Activated CD4-positive, alpha-beta memory T cell treated with anti-CD3 and anti-CD28 coated beads for 36 hours (primary cell): ENCODE results near the gene FUCA1. TPM values are rescaled to one million over a fixed set of nuclear protein-coding genes. Genes with fewer than 3 reads are reported as not detected.

ENCODE experiments used
- CTCF ChIA-PET: fragments of 350-600 bp; sonication (Branson Sonifier 250); formaldehyde crosslinking; loops from one replicate; lab custom pipeline; 2021; ENCODE audit warnings: antibody characterized with exemption, inconsistent platforms; lab: Charles Lee
- POLR2A ChIA-PET: fragments of 350-600 bp; sonication (Branson Sonifier 250); formaldehyde crosslinking; loops from one replicate; lab custom pipeline; 2021; ENCODE audit warnings: antibody characterized with exemption; lab: Charles Lee
- DNase-seq: peaks from one replicate; pipeline ENCODE4 v3.0.0-alpha.2; 2020
- H3K27ac Mint-ChIP-seq: one replicate; pipeline ENCODE4 v1.8.0; 2021; ENCODE audit warnings: mixed read lengths
- H3K27me3 Mint-ChIP-seq: one replicate; pipeline ENCODE4 v1.8.0; 2021; ENCODE audit warnings: mixed read lengths
- H3K36me3 Mint-ChIP-seq: one replicate; pipeline ENCODE4 v1.8.0; 2021; ENCODE audit warnings: mixed read lengths
- H3K4me1 Mint-ChIP-seq: one replicate; pipeline ENCODE4 v1.8.0; 2021; ENCODE audit warnings: low read depth, mixed read lengths
- H3K4me3 Mint-ChIP-seq: one replicate; pipeline ENCODE4 v1.8.0; 2021; ENCODE audit warnings: mild to moderate bottlenecking, mixed read lengths
- H3K9me3 Mint-ChIP-seq: one replicate; pipeline ENCODE4 v1.8.0; 2021; ENCODE audit warnings: mixed read lengths
- intact Hi-C: fragments of 100-400 bp; cut with micrococcal nuclease; formaldehyde crosslinking; loops from one replicate; pipeline ENCODE4 v1.15.1; 2023
- total RNA-seq, 2 experiments: library from RNA; stranded (reverse); gene quantifications; one replicate each; pipeline ENCODE4 v1.2.3, GENCODE V29; 2021

Gene FUCA1
- total RNA-seq, 2 experiments from 2014 or later, result 5.3 to 5.4 TPM

GRCh38 chr1:23799570-23800399 lies 68.3 kb downstream of the FUCA1 start:
- ChIA-PET CTCF (interaction anchor here (1.1 to 6.5 kb wide), 6 partner anchors 10 to 117 kb away, joined by 3 to 39 read pairs (median 5); no protein-coding TSS in a partner anchor), POLR2A (interaction anchor here (0.6 to 4.0 kb wide), 8 partner anchors 9 to 108 kb away, joined by 3 to 20 read pairs (median 4); partner anchors contain the start of genes ELOA, HMGCL, LYPLA2 and RPL11)
- no peaks in the 10 kb centered on the region for H3K9me3 Mint-ChIP-seq
- H3K4me3 Mint-ChIP-seq, result peak overlapping the region; percentile 94
- H3K4me1 Mint-ChIP-seq, result peaks cover 14% of the 10 kb centered on the region
- peak; percentile 74 for DNase-seq
- peaks cover 17% of the 10 kb centered on the region for H3K36me3 Mint-ChIP-seq
- H3K27ac Mint-ChIP-seq, result peak overlapping the region; percentile 90
- intact Hi-C loops, result loop anchor here (1.0 kb wide), 4 partner anchors 8 to 181 kb away; partner anchors contain the start of genes LYPLA2, PITHD1, PNRC2 and SRSF10
- no peaks in the 10 kb centered on the region for H3K27me3 Mint-ChIP-seq

- peaks cover 21% of the 10 kb centered on the region for H3K36me3 Mint-ChIP-seq
- peak overlapping the region; percentile 90 for H3K27ac Mint-ChIP-seq
- ChIA-PET POLR2A (interaction anchor here (0.6 to 4.0 kb wide), 5 partner anchors 8 to 108 kb away, joined by 3 to 20 read pairs (median 4); partner anchors contain the start of genes ELOA, HMGCL, LYPLA2 and RPL11), CTCF (interaction anchor here (1.2 to 6.5 kb wide), 4 partner anchors 10 to 28 kb away, joined by 5 to 38 read pairs (median 6); no protein-coding TSS in a partner anchor)
- intact Hi-C loops, result no loop called here
- H3K9me3 Mint-ChIP-seq, result no peaks in the 10 kb centered on the region
- no peak for DNase-seq
- H3K27me3 Mint-ChIP-seq, result no peaks in the 10 kb centered on the region
- H3K4me3 Mint-ChIP-seq, result peak overlapping the region; percentile 94
- peaks cover 14% of the 10 kb centered on the region for H3K4me1 Mint-ChIP-seq
Measured at GRCh38 chr1:23799255-23799569, 68.9 kb downstream of the FUCA1 start.

DNA sequence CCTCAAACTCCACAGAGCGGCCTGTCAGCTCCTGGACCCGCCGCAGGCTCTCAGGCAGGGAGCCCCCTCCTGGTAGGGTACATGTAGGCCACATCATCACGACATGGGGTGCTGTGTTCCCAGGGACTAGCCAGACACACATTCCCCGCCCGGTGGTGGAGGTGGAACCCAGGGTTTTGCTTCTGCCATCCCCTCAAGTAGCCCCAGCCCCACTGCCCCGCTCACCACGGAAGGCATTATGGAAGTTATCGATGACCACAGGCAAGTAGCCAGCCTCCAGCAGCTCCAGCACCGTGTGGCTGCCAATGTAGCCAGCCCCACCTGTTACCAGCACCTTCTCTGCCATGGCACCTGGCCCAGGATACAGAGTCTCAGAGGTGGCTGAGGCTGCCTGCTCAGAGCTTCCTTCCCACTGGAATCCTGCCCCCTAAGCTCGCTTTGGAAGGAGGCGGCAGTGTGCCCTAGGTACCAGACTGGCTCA lies 69.4 kb downstream of the FUCA1 start:
- ChIA-PET CTCF (interaction anchor here (1.2 to 6.5 kb wide), 4 partner anchors 11 to 28 kb away, joined by 5 to 38 read pairs (median 6); no protein-coding TSS in a partner anchor), POLR2A (interaction anchor here (0.6 to 2.6 kb wide), 2 partner anchors 8 to 55 kb away, joined by 3 to 20 read pairs; partner anchors contain the start of genes ELOA and LYPLA2)
- Mint-ChIP-seq H3K4me3 (no peak overlapping the region), H3K27ac (no peak overlapping the region), H3K9me3 (no peaks in the 10 kb centered on the region), H3K36me3 (peaks cover 21% of the 10 kb centered on the region), H3K27me3 (no peaks in the 10 kb centered on the region), H3K4me1 (peaks cover 14% of the 10 kb centered on the region)
- intact Hi-C loops, result no loop called here
- no peak for DNase-seq

DNA sequence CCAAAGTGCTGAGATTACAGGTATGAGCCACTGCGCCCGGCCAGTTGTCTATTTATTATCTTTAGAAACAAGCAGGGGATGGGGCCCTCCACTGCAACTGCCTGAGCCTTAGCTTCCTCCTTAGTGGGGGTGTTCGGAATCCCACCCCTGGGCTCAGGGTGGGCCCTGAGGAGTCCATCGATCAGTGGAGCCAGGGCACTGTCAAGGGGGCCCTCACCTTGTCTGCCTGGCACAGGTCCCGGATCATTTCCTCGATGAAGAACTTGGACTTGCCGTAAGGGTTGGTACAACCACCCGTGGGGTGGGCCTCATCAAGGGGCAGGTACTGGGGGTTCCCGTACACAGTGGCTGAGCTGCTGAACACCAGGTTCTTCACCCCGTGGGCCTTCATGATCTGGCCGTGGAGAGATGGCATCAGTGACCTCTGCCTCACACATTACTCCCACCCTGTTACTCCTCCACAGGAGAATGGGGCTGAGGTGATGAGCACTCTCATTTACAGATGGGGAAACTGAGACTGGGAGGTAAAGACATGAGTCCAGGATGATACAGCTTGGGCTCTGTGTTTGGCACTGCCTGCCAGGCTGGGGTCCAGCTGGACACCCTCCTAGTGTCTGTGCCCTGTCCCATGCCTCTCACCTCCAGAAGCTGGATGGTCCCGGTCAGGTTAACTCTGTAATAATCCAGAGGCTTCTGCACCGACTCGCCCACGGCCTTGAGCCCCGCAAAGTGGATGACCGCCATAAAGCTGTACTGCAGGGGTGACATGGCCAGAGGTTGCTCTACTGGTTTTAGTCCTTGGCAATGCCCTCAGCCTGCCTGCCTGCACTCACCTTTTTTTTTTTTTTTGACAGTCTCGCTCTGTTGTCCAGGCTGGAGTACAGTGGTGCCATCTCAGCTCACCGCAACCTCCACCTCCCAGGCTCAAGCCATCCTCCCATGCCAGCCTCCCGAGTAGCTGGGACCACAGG lies 70.3 kb downstream of the FUCA1 start:
- ChIA-PET POLR2A (interaction anchor here (0.6 kb wide), 1 partner anchor 296 kb away, joined by 3 read pairs; no protein-coding TSS in a partner anchor), CTCF (interaction anchor here (0.8 to 6.5 kb wide), 4 partner anchors 12 to 27 kb away, joined by 4 to 38 read pairs (median 6); no protein-coding TSS in a partner anchor)
- Mint-ChIP-seq H3K27ac (no peak overlapping the region), H3K4me3 (no peak overlapping the region), H3K36me3 (peaks cover 21% of the 10 kb centered on the region), H3K4me1 (peaks cover 20% of the 10 kb centered on the region), H3K27me3 (no peaks in the 10 kb centered on the region), H3K9me3 (no peaks in the 10 kb centered on the region)
- intact Hi-C loops, result no loop called here
- DNase-seq, result no peak

GRCh38 chr1:23796466-23797271 lies 71.4 kb downstream of the FUCA1 start:
- no peak overlapping the region for H3K4me3 Mint-ChIP-seq
- peaks cover 21% of the 10 kb centered on the region for H3K36me3 Mint-ChIP-seq
- H3K27me3 Mint-ChIP-seq, result no peaks in the 10 kb centered on the region
- H3K9me3 Mint-ChIP-seq, result no peaks in the 10 kb centered on the region
- intact Hi-C loops, result no loop called here
- H3K4me1 Mint-ChIP-seq, result peaks cover 27% of the 10 kb centered on the region
- ChIA-PET CTCF (interaction anchor here (6.5 kb wide), 1 partner anchor 26 kb away, joined by 38 read pairs; no protein-coding TSS in a partner anchor), POLR2A (no interaction called here)
- DNase-seq, result no peak
- no peak overlapping the region for H3K27ac Mint-ChIP-seq

DNA sequence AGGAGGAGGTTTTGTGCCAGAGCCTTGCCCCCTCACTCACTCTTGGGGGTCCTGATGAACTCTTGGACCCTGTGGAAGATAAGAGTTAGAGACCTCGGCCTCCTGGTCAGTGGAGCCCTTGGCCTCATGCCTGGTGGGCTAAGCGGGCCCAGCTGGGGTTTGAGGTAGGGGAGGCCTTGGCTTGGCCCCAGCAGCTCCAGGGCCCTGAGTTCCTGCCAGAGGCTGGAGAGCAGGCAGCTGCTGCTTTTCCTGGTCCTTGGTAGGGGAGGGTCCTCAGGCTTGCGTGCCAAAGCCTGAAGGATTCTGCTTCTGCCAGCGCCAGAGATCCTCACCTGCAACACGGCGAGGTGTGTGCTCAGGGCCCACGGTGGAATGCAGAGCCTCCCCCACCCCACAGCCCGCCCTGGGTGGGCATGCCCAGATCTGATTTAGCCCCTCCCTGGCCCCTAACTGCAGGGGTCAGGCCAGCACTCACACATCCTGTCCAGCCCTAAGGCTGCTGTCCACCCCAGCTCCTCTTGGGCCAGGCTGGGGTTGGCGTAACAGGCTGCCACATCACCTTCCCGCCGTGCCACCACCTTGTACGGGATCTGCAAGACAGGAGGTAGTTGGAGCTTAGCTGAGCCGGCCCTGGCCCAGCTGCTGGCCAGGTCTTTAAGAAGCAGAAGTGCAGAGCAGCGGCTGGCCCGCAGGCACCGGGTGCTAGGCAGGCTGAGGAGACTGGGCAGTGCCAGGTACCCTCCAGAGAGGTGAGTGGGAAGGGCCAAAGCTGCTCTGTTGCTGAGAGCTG lies 72.2 kb downstream of the FUCA1 start:
- Mint-ChIP-seq H3K36me3 (peaks cover 21% of the 10 kb centered on the region), H3K4me3 (no peak overlapping the region), H3K9me3 (no peaks in the 10 kb centered on the region), H3K27ac (no peak overlapping the region), H3K27me3 (no peaks in the 10 kb centered on the region), H3K4me1 (peaks cover 29% of the 10 kb centered on the region)
- ChIA-PET CTCF (no interaction called here), POLR2A (no interaction called here)
- intact Hi-C loops, result no loop called here
- DNase-seq, result no peak

Other genes with a start within 250 kb of the FUCA1 start
- 1,000 to 10,000 TPM; 1,338 to 1,385 TPM for gene RPL11, start 176.5 kb downstream of the FUCA1 start, total RNA-seq
- 10 to 100 TPM; 28.1 to 30.4 TPM for gene ELOA, start 124.8 kb downstream of the FUCA1 start, total RNA-seq
- gene PITHD1, start 89.9 kb downstream of the FUCA1 start, total RNA-seq, result 10 to 100 TPM; 67.2 to 69.0 TPM
- gene LYPLA2, start 77.1 kb downstream of the FUCA1 start, total RNA-seq, result 10 to 100 TPM; 70.5 to 71.1 TPM
- 10 to 100 TPM; 49.4 to 54.9 TPM for gene GALE, start 67.5 kb downstream of the FUCA1 start, total RNA-seq
- gene HMGCL, start 42.9 kb downstream of the FUCA1 start, total RNA-seq, result 10 to 100 TPM; 34.2 to 35.3 TPM
- not detected for gene CNR2, start 45.1 kb upstream of the FUCA1 start, total RNA-seq
- gene PNRC2, start 91.5 kb upstream of the FUCA1 start, total RNA-seq, result 100 to 1,000 TPM; 116 to 120 TPM
- 100 to 1,000 TPM; 175 to 184 TPM for gene SRSF10, start 112.0 kb upstream of the FUCA1 start, total RNA-seq
- gene MYOM3, start 243.8 kb upstream of the FUCA1 start, total RNA-seq, result not detected